Omental fat pad (tissue), 4 donors: ENCODE measurements around the gene KCTD12. TPM values are rescaled to one million over a fixed set of nuclear protein-coding genes. Genes with fewer than 3 reads are reported as not detected.

Experiments used
- ATAC-seq: fragments of 150-250 bp; one replicate; pipeline ENCODE4 v1.9.1; 2016; ENCODE audit warnings: mild to moderate bottlenecking, moderate library complexity; ENCODE audit not compliant: low FRiP score
- DNase-seq: peaks from one replicate; pipeline ENCODE4 v3.0.0-alpha.2; 2019; ENCODE audit warnings: low spot score
- CTCF ChIP-seq, 3 donors: fragments of 450-650 bp; IDR thresholded peaks; one replicate each; pipeline ENCODE4 v1.5.1; 2016 to 2017; ENCODE audit warnings: antibody characterized with exemption in 3 of 3, mild to moderate bottlenecking in 3 of 3, moderate library complexity in 2 of 3
- total RNA-seq, 4 donors: library from RNA; depleted of rRNA; stranded (reverse); fragments of >200 nt; gene quantifications; one replicate each; pipeline ENCODE4 v1.1.0, GENCODE V29; 2016

Gene KCTD12
- total RNA-seq, 4 donors from 2014 or later = 64.0 to 214 (median 96.2) TPM

- no peak for ATAC-seq
- no peak for TF ChIP-seq CTCF (IDR thresholded peaks at IDR 0.05)
- DNase-seq = no peak
Observed at GRCh38 chr13:76849493-76849892, 36.7 kb downstream of the KCTD12 start.

DNA sequence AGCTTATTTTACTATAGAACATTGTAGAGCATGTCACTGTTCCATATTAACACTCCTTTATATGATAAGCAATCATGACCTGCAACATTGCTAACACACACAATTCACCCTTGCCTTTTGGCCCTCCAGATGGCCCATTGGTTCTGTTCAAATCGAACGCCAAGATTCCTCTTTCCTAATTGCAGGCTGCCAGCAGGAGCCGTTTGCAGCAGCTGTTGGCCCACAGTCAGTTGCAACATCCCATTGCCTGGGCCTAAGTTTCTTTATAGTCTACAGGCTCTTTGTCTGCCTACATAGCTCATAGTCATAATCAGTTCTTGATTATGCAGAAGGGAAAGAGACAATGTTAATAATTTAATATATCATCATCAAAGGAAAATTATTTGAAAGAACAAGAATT is 37.6 kb downstream of the KCTD12 start:
- ATAC-seq (no peak), DNase-seq (no peak)
- TF ChIP-seq CTCF (IDR thresholded peaks at IDR 0.05) = no peak

DNA sequence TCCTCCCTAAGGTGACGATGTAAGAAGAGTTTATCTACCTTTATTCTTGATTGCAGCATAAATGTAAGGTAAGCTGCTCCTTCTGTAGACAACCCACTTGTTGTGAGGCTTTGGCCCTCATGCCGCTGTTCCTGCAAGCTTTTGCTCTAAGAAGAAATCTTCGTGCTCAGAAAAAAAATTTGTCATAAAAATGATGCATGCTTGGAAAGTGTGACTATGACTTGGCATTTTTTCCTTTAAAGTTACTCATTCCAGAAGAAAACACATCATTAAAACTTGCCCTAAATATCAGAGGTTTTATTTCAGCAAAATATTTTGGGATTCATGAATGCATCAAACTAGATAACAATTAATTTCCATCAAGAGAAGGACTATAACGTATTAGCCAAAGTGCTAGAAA is 39.8 kb downstream of the KCTD12 start:
- ATAC-seq (no peak), DNase-seq (no peak)
- TF ChIP-seq CTCF (IDR thresholded peaks at IDR 0.05) = no peak

GRCh38 chr13:76845865-76846264 is 40.3 kb downstream of the KCTD12 start:
- DNase-seq (no peak), ATAC-seq (no peak)
- TF ChIP-seq CTCF (IDR thresholded peaks at IDR 0.05) = no peak

GRCh38 chr13:76845367-76845766 is 40.8 kb downstream of the KCTD12 start:
- ATAC-seq = no peak
- no peak for TF ChIP-seq CTCF (IDR thresholded peaks at IDR 0.05)
- no peak for DNase-seq

DNA sequence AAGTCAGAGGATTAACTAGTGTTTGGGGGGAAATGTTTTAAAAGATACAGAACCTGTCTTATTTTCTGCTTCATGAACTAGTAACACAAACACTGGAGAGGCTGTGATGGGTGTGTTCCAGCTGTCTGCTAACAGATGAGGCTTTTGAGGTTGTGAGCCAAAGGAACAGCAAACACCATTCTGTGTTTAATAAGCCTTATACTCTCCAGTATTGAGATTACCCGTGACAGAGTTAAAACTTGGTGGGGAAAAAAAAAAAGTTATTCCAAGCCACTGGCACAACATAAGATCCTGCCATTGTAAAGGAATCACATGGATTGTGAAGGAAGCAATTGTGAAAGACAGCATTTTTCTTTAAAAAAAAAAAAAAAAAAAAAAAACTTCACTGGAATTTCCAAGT is 48.4 kb downstream of the KCTD12 start:
- ATAC-seq (no peak), DNase-seq (no peak)
- TF ChIP-seq CTCF (IDR thresholded peaks at IDR 0.05) = no peak

DNA sequence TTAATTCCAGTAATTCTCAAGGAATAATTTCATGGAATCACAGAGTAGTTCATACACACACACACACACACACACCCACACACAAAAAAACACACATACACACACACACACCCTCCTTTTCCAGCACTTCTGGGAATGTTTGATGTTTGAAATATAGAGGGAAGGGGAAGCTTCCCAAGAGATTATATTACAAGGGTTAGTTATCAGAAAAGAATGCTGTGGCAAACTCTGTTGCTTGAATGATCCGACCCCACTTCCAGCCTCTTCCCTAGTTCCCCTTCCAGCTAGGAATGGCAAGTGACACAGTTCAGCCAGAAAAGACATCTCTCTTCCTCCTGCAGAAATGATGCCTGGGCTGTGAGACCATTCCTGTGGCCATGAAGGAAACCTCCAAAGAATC is 49.9 kb downstream of the KCTD12 start:
- ATAC-seq = no peak
- TF ChIP-seq CTCF (IDR thresholded peaks at IDR 0.05) = no peak
- no peak for DNase-seq
